SK-N-SH (cell line): Measurements from ENCODE around the gene UGGT2. TPM values are rescaled to one million over a fixed set of nuclear protein-coding genes. Genes with fewer than 3 reads are reported as not detected.

Experiments
- CTCF ChIA-PET: fragments of 300-600, 350-600 bp; formaldehyde crosslinking; extraction: SDS; loops from one replicate; lab custom pipeline; 2021; lab: Yijun Ruan, JAX
- POLR2A ChIA-PET: fragments of 350-600 bp; sonication (Branson Sonifier 250); formaldehyde crosslinking; extraction: SDS; loops from one replicate; lab custom pipeline; 2020; ENCODE audit warnings: antibody characterized with exemption, inconsistent platforms; lab: Yijun Ruan, JAX
- DNase-seq: peaks from one replicate; pipeline ENCODE4 v3.0.0; 2012
- H2AFZ ChIP-seq: fragments of 200-600 bp; sonication (generic); 2 replicates; pipeline ENCODE4 v1.8.1; 2016; ENCODE audit warnings: antibody characterized with exemption, mild to moderate bottlenecking, low read depth
- H3F3A ChIP-seq: fragments of 200-600 bp; sonication (generic); replicated peaks from 2 replicates; pipeline ENCODE3; 2016; ENCODE audit warnings: antibody characterized with exemption, mild to moderate bottlenecking; ENCODE audit not compliant: insufficient read depth
- H3K27ac ChIP-seq, 2 experiments: fragments of 200-500 bp in 1 of 2; fragments of 200-600 bp in 1 of 2; sonication (Bioruptor generic) in 1 of 2; sonication (generic), shearing (Covaris generic) in 1 of 2; 2 replicates each; pipeline versions ENCODE4 v1.5.1 to v1.6.1; 2014 to 2016; ENCODE audit warnings: low read depth in 2 of 2, inconsistent platforms in 1 of 2, low read length in 1 of 2, mild to moderate bottlenecking in 1 of 2, mixed read lengths in 1 of 2
- H3K27me3 ChIP-seq: fragments of 200-600 bp; sonication (generic), shearing (Covaris generic); 2 replicates; pipeline ENCODE4 v1.6.1; 2016; ENCODE audit warnings: mixed run types; ENCODE audit not compliant: insufficient read depth
- H3K36me3 ChIP-seq, 2 experiments: fragments of 200-500 bp in 1 of 2; fragments of 200-600 bp in 1 of 2; sonication (Bioruptor generic) in 1 of 2; sonication (generic) in 1 of 2; replicated peaks in 1 of 2; 2 replicates each; pipeline versions ENCODE3 to v1.5.1; 2014 to 2016; ENCODE audit warnings: low read length in 1 of 2, mild to moderate bottlenecking in 1 of 2; ENCODE audit not compliant: insufficient read depth in 2 of 2, control insufficient read depth in 1 of 2
- H3K4me1 ChIP-seq, 2 experiments: fragments of 200-500 bp in 1 of 2; fragments of 200-600 bp in 1 of 2; sonication (Bioruptor generic) in 1 of 2; sonication (generic), shearing (Covaris generic) in 1 of 2; 2 replicates each; pipeline versions ENCODE4 v1.5.1 to v1.6.1; 2014 to 2016; ENCODE audit warnings: low read depth in 1 of 2, low read length in 1 of 2, mixed run types in 1 of 2; ENCODE audit not compliant: insufficient read depth in 2 of 2, control insufficient read depth in 1 of 2
- H3K4me2 ChIP-seq: fragments of 200-600 bp; sonication (generic), shearing (Covaris generic); 2 replicates; pipeline ENCODE4 v1.6.1; 2017; ENCODE audit warnings: mixed run types
- H3K4me3 ChIP-seq, 2 experiments: fragments of 200-500 bp in 1 of 2; fragments of 200-600 bp in 1 of 2; sonication (Bioruptor generic) in 1 of 2; sonication (generic), shearing (Covaris generic) in 1 of 2; 2 replicates each; pipeline versions ENCODE4 v1.5.1 to v1.8.1; 2014 to 2016; ENCODE audit warnings: low read depth in 2 of 2, inconsistent platforms in 1 of 2, low read length in 1 of 2, mild to moderate bottlenecking in 1 of 2, mixed read lengths in 1 of 2, moderate library complexity in 1 of 2
- H3K79me2 ChIP-seq: fragments of 200-600 bp; sonication (generic); 2 replicates; pipeline ENCODE4 v1.8.1; 2017; ENCODE audit warnings: mild to moderate bottlenecking; ENCODE audit not compliant: insufficient read depth
- H3K9ac ChIP-seq: fragments of 200-600 bp; sonication (generic); 2 replicates; pipeline ENCODE4 v1.6.1; 2017; ENCODE audit warnings: mixed run types
- H3K9me2 ChIP-seq: fragments of 200-600 bp; sonication (generic); 2 replicates; pipeline ENCODE4 v1.6.1; 2017; ENCODE audit warnings: mixed run types
- H3K9me3 ChIP-seq: fragments of 200-600 bp; sonication (generic); 2 replicates; pipeline ENCODE4 v1.6.1; 2017; ENCODE audit warnings: mixed run types, mild to moderate bottlenecking, moderate library complexity
- H4K20me1 ChIP-seq: fragments of 200-600 bp; sonication (generic); 2 replicates; pipeline ENCODE4 v1.6.1; 2017; ENCODE audit warnings: mild to moderate bottlenecking, mixed run types; ENCODE audit not compliant: insufficient read depth
- CHD2 ChIP-seq: fragments of 150-350 bp; IDR thresholded peaks from 2 replicates; pipeline ENCODE4 v1.6.1; 2018; ENCODE audit warnings: low read length; ENCODE audit not compliant: partially characterized antibody
- CTCF ChIP-seq: fragments of 200-600 bp; sonication (generic); IDR thresholded peaks from 2 replicates; pipeline ENCODE4 v1.6.1; 2017; ENCODE audit warnings: antibody characterized with exemption, mild to moderate bottlenecking, moderate library complexity
- ELF1 ChIP-seq: IDR thresholded peaks from 2 replicates; pipeline ENCODE4 v1.4.0; 2012
- EP300 ChIP-seq, 2 experiments: IDR thresholded peaks; 2 replicates each; pipeline versions ENCODE4 v1.4.0 to v1.6.1; 2012; ENCODE audit warnings: borderline replicate concordance in 1 of 2, low read depth in 1 of 2, low read length in 1 of 2
- FOSL2 ChIP-seq: IDR thresholded peaks from 2 replicates; pipeline ENCODE4 v1.4.0; 2012; ENCODE audit warnings: low read depth, mild to moderate bottlenecking, moderate library complexity, borderline replicate concordance
- GABPA ChIP-seq: IDR thresholded peaks from 2 replicates; pipeline ENCODE4 v1.4.0; 2012; ENCODE audit warnings: low read depth, mild to moderate bottlenecking
- GATA2 ChIP-seq: sonication (generic); formaldehyde crosslinking; IDR thresholded peaks from 2 replicates; pipeline ENCODE4 v1.5.0; 2020; ENCODE audit warnings: mild to moderate bottlenecking, missing genetic modification reagents
- IRF3 ChIP-seq: fragments of 150-350 bp; IDR thresholded peaks from 2 replicates; pipeline ENCODE4 v1.6.1; 2016; ENCODE audit warnings: mild to moderate bottlenecking, low read depth, low read length
- MAX ChIP-seq: IDR thresholded peaks from 2 replicates; pipeline ENCODE4 v1.4.0; 2012; ENCODE audit warnings: low read depth
- MEF2A ChIP-seq: IDR thresholded peaks from 2 replicates; pipeline ENCODE4 v1.4.0; 2012; ENCODE audit warnings: low read depth, borderline replicate concordance
- MXI1 ChIP-seq: IDR thresholded peaks from 2 replicates; pipeline ENCODE4 v1.6.1; 2012; ENCODE audit warnings: mild to moderate bottlenecking, low read depth, low read length, improper control_type of control experiment
- NFIC ChIP-seq: IDR thresholded peaks from 2 replicates; pipeline ENCODE4 v1.4.0; 2012; ENCODE audit warnings: borderline replicate concordance
- NRF1 ChIP-seq: IDR thresholded peaks from 2 replicates; pipeline ENCODE4 v1.6.1; 2012; ENCODE audit warnings: low read depth, mild to moderate bottlenecking, low read length
- RAD21 ChIP-seq: IDR thresholded peaks from 2 replicates; pipeline ENCODE4 v1.6.1; 2012; ENCODE audit warnings: mild to moderate bottlenecking, low read length
- RFX5 ChIP-seq: IDR thresholded peaks from 2 replicates; pipeline ENCODE4 v1.6.1; 2012; ENCODE audit warnings: mild to moderate bottlenecking, improper control_type of control experiment, low read length
- SIN3A ChIP-seq: IDR thresholded peaks from 2 replicates; pipeline ENCODE4 v1.6.1; 2012; ENCODE audit warnings: low read depth, mild to moderate bottlenecking, low read length, moderate library complexity, borderline replicate concordance
- SMC3 ChIP-seq: IDR thresholded peaks from 2 replicates; pipeline ENCODE4 v1.6.1; 2012; ENCODE audit warnings: low read depth, low read length, improper control_type of control experiment
- TCF12 ChIP-seq: IDR thresholded peaks from 2 replicates; pipeline ENCODE4 v1.4.0; 2012
- TEAD4 ChIP-seq: IDR thresholded peaks from 2 replicates; pipeline ENCODE4 v1.4.0; 2012; ENCODE audit warnings: mild to moderate bottlenecking, borderline replicate concordance; ENCODE audit not compliant: insufficient read depth
- USF2 ChIP-seq: fragments of 150-350 bp; IDR thresholded peaks from 2 replicates; pipeline ENCODE4 v1.6.1; 2017; ENCODE audit warnings: antibody characterized with exemption, low read length, low read depth, borderline replicate concordance
- YY1 ChIP-seq: IDR thresholded peaks from 2 replicates; pipeline ENCODE4 v1.4.0; 2012; ENCODE audit warnings: low read depth, mild to moderate bottlenecking
- WGBS: methylation state at CpG from one replicate; pipeline ENCODE4 v1.1.6; 2017; ENCODE audit warnings: low lambda C conversion rate; 5-methylcytosine and 5-hydroxymethylcytosine counted together
- polyA plus RNA-seq, 3 experiments: library from polyadenylated mRNA; depleted of rRNA; stranded (reverse); fragments of >200 nt; gene quantifications; 2 replicates each; pipeline ENCODE4 v1.2.3, GENCODE V29; 2012
- TF ChIP-seq, protein P1 (sequence below): IDR thresholded peaks from 2 replicates; pipeline ENCODE4 v1.4.0; 2012; ENCODE audit warnings: low read depth, borderline replicate concordance

Gene UGGT2
- polyA plus RNA-seq, 1 of the 3 experiments (the other 2 are of a cell fraction): 13.3 TPM

GRCh38 chr13:95813139-95813538, 240.1 kb downstream of the UGGT2 start:
- peaks cover 7 to 25% of the 10 kb centered on the region in 2 experiments for H3K36me3 ChIP-seq
- WGBS: 95% methylated on average over 3 of the region's 3 CpGs
- TF ChIP-seq MAX (no peak), NRF1 (no peak), RAD21 (no peak), TCF12 (no peak), USF2 (no peak), TEAD4 (no peak), GABPA (no peak), NFIC (no peak), SIN3A (no peak), FOSL2 (no peak), MXI1 (no peak), CHD2 (no peak), SMC3 (no peak), YY1 (no peak), EP300 (IDR thresholded peaks at IDR 0.05; ENCODE audit: borderline replicate concordance in 1 of 2, low read depth in 1 of 2, low read length in 1 of 2) (no peak)
- TF ChIP-seq, protein P1, sequence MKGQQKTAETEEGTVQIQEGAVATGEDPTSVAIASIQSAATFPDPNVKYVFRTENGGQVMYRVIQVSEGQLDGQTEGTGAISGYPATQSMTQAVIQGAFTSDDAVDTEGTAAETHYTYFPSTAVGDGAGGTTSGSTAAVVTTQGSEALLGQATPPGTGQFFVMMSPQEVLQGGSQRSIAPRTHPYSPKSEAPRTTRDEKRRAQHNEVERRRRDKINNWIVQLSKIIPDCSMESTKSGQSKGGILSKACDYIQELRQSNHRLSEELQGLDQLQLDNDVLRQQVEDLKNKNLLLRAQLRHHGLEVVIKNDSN: no peak
- H3K79me2 ChIP-seq: no peaks in the 10 kb centered on the region
- H3K27me3 ChIP-seq: no peaks in the 10 kb centered on the region
- ChIA-PET CTCF (interaction anchor here (1.0 to 1.1 kb wide), 2 partner anchors 21 to 276 kb away, joined by 4 to 5 read pairs; no protein-coding TSS in a partner anchor), POLR2A (no interaction called here)
- H3K4me1 ChIP-seq: no peaks in the 10 kb centered on the region
- no peak overlapping the region for H3K9ac ChIP-seq
- H4K20me1 ChIP-seq: no peaks in the 10 kb centered on the region
- DNase-seq: no peak
- no peaks in the 10 kb centered on the region for H3K9me2 ChIP-seq
- H3K4me2 ChIP-seq: no peak overlapping the region
- H2AFZ ChIP-seq: no peak overlapping the region
- H3F3A ChIP-seq: no peaks in the 10 kb centered on the region
- H3K9me3 ChIP-seq: no peaks in the 10 kb centered on the region
- H3K27ac ChIP-seq: no peak overlapping the region
- H3K4me3 ChIP-seq: no peak overlapping the region

DNA sequence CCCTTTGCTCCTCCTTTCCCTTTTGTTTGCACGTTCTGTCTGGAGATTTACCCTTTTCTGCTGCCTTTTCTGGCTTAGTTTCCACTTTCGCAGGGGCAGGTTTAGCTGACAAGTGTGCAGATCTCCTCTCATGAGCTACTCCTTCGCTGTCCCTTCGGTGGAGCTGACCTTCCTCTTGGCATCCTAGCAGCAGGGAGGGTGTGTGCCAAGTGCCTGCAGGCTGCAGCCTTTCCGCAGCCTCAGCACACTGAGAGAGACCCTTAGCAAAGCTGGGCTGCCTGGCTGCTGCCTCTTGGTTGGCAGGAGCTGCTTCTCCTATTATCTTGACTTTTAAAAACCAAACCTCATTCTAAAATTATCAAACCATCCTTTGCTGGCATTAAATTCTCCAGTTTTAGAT, 243.8 kb downstream of the UGGT2 start:
- Histone ChIP-seq H3K9ac (no peak overlapping the region), H3K79me2 (no peaks in the 10 kb centered on the region), H3K27me3 (no peaks in the 10 kb centered on the region), H3K27ac (no peak overlapping the region), H2AFZ (no peak overlapping the region), H4K20me1 (no peaks in the 10 kb centered on the region), H3F3A (no peaks in the 10 kb centered on the region), H3K9me3 (peaks cover 11% of the 10 kb centered on the region; the same call in 1 of the 2 replicates), H3K36me3 (peaks cover 7 to 32% of the 10 kb centered on the region in 2 experiments), H3K4me1 (no peaks in the 10 kb centered on the region), H3K9me2 (no peaks in the 10 kb centered on the region), H3K4me3 (no peak overlapping the region), H3K4me2 (no peak overlapping the region)
- POLR2A ChIA-PET: no interaction called here
- CTCF ChIA-PET: interaction anchor here (1.3 to 2.0 kb wide), 3 partner anchors 8 to 25 kb away, joined by 3 to 6 read pairs (median 4); no protein-coding TSS in a partner anchor
- TF ChIP-seq, protein P1: no peak
- no peak for TF ChIP-seq EP300 (IDR thresholded peaks at IDR 0.05; ENCODE audit: borderline replicate concordance in 1 of 2, low read depth in 1 of 2, low read length in 1 of 2)
- TF ChIP-seq YY1: no peak
- no peak for TF ChIP-seq SIN3A
- no peak for TF ChIP-seq TEAD4
- no peak for TF ChIP-seq GATA2 (CRISPR knock-in tag)
- TF ChIP-seq CTCF: no peak
- TF ChIP-seq MEF2A: no peak
- TF ChIP-seq MXI1: no peak
- TF ChIP-seq RFX5: no peak
- TF ChIP-seq ELF1: no peak
- no peak for TF ChIP-seq IRF3
- no peak for TF ChIP-seq FOSL2
- 96% methylated on average over 5 of the region's 5 CpGs for WGBS
- no peak for DNase-seq
